ENCODE results near the gene HELZ2. TPM values are rescaled to one million over a fixed set of nuclear protein-coding genes. Genes with fewer than 3 reads are reported as not detected.

The HELZ2 gene
- total RNA-seq, 2 experiments from 2014 or later, result 22.2 to 22.6 TPM

DNA sequence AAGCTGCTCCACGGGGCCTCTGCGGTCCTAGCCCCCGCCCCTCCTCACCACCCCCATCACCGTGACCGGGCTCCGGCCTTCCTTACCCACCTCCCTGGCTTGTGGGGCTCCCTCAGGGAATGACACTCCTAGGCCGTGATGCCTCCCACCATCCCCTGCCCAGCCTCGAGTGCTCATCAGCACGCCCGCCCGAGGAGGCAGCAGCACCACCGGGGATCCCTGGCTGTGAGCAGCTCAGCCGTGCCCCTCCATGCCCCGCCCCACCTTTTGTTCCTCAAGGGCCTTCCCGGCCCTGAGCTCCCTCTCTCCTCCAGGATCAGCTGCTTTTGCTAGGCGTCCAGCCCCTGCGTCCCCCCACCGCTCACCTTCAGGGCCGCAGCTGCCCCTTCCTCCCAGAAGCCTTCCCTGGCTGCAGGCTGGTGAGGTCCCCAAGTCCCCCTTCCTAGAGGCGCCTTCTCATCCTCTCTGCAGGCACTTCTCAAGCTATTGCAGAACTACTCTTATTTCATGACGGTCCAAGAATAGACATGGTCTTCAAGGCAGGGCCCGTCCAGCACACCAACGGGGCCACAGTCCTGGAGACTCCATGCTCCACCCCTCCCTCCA is 17.1 kb downstream of the HELZ2 start:
- H3K27me3 Mint-ChIP-seq, result no peaks in the 10 kb centered on the region
- no peak overlapping the region for H3K4me3 Mint-ChIP-seq
- no peak for DNase-seq
- H3K36me3 Mint-ChIP-seq, result no peaks in the 10 kb centered on the region
- H3K4me1 Mint-ChIP-seq, result peaks cover 10% of the 10 kb centered on the region
- H3K27ac Mint-ChIP-seq, result no peak overlapping the region
- H3K9me3 Mint-ChIP-seq, result no peaks in the 10 kb centered on the region

DNA sequence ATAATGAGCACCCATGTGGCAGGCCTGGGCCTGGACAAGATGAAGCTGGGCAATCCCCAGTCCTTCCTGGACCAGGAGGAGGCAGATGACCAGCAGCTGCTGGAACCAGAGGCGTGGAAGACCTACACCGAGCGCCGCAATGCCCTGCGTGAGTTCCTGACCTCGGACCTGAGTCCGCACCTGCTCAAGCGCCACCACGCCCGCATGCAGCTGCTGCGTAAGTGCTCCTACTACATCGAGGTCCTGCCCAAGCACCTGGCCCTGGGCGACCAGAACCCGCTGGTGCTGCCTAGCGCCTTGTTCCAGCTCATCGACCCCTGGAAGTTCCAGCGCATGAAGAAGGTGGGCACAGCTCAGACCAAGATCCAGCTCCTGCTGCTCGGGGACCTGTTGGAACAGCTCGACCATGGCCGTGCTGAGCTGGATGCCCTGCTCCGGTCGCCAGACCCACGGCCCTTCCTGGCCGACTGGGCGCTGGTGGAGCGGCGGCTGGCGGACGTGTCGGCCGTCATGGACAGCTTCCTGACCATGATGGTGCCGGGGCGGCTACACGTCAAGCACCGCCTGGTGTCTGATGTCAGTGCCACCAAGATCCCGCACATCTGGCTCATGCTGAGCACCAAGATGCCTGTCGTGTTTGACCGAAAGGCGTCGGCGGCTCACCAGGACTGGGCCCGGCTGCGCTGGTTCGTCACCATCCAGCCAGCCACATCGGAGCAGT is 18.2 kb downstream of the HELZ2 start:
- Mint-ChIP-seq H3K27ac (no peak overlapping the region), H3K9me3 (no peaks in the 10 kb centered on the region), H3K27me3 (no peaks in the 10 kb centered on the region), H3K36me3 (no peaks in the 10 kb centered on the region), H3K4me3 (no peak overlapping the region), H3K4me1 (peaks cover 10% of the 10 kb centered on the region)
- no peak for DNase-seq

DNA sequence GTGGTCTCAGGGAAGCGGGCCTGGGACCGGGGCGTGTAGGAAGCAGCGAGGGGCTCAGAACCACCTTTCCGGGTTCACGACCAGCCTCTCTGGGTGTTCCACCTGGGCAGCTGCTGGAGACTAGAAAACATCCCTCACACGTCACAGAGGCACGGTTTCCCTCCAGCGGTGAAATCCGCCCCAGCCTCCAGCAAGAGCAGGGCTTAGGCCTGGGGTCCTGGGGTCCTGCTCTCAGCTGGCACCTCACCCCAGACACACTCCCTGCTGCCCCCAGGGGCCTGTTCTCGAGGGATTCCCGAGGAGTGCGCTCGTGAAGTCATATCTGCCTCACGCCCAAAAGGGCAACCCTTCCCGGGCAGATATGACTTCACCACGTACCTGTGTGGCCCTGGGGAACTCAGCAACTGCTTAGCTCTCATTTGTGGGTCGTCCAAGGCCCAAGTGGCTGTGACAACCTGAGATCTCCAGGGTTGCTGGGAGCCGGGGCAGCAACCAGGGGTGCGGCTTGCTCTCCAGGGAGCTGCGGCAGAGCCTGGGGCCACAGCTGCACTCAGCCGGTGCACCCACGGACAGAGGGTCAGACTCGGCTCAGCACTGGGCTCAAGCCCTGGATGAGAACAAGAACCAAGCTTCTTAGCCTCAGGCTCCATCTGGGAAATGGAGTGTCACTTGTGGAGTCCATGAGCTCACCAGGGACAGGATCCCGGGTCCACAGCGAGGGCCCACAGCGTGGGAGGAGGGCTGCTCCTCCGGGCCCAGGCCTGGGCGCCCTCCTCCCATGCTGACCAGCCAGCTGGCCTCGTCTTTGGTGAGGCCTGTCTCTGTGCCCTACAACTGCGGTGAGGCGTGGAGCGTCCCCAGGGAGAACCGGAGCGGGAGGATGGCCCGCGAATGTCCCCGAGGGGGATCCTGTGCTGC is 19.4 kb downstream of the HELZ2 start:
- Mint-ChIP-seq H3K9me3 (no peaks in the 10 kb centered on the region), H3K27me3 (peaks cover 5% of the 10 kb centered on the region), H3K36me3 (no peaks in the 10 kb centered on the region), H3K4me3 (peak overlapping the region; percentile 64), H3K4me1 (peaks cover 10% of the 10 kb centered on the region), H3K27ac (no peak overlapping the region)
- DNase-seq, result no peak

- Mint-ChIP-seq H3K4me1 (peaks cover 12% of the 10 kb centered on the region), H3K36me3 (no peaks in the 10 kb centered on the region), H3K27me3 (peaks cover 10% of the 10 kb centered on the region), H3K9me3 (no peaks in the 10 kb centered on the region), H3K4me3 (peak within 1 kb of the TSS; percentile 64), H3K27ac (no peak within 1 kb of the TSS)
- peak; percentile 62 for DNase-seq
Measured at GRCh38 chr20:63553933-63554290, 20.1 kb downstream of the HELZ2 start, which contains the start of gene FNDC11. Gene FNDC11 (plus strand): TSS chr20:63554159. CDS start chr20:63555664, 1,505 bp downstream.

DNA sequence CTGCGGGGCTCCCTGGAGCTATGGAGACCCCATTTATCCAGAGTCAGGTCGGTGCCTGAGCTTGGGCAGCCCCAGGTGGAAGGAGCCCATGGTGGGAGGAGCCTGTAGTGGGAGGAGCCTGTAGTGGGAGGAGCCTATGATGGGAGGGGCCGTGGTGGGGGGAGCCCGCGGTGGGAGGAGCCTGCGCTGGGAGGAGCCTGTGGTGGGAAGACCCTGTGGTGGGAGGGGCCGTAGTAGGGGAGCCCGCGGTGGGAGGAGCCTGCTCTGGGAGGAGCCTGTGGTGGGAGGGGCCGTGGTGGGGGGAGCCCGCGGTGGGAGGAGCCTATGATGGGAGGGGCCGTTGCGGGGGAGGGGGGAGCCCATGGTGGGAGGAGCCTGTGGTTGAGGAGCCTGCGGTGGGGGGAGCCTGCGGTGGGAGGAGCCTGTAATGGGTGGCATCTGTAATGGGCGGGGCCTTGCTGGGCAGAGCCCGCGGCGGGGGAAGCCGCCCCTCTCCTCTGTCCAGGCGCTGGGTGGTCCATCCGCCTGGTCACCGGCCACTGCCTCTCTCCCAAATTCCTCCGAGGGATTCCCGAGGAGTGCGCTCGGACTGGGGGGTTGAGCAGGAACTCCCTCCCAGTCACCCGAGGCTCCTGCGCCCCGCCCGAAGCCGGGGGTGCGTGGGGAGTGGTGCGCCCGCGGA is 20.6 kb downstream of the HELZ2 start:
- peaks cover 13% of the 10 kb centered on the region for H3K27me3 Mint-ChIP-seq
- no peaks in the 10 kb centered on the region for H3K9me3 Mint-ChIP-seq
- DNase-seq, result peak; percentile 86
- H3K4me3 Mint-ChIP-seq, result peak overlapping the region; percentile 61
- no peak overlapping the region for H3K27ac Mint-ChIP-seq
- no peaks in the 10 kb centered on the region for H3K36me3 Mint-ChIP-seq
- peaks cover 12% of the 10 kb centered on the region for H3K4me1 Mint-ChIP-seq

DNA sequence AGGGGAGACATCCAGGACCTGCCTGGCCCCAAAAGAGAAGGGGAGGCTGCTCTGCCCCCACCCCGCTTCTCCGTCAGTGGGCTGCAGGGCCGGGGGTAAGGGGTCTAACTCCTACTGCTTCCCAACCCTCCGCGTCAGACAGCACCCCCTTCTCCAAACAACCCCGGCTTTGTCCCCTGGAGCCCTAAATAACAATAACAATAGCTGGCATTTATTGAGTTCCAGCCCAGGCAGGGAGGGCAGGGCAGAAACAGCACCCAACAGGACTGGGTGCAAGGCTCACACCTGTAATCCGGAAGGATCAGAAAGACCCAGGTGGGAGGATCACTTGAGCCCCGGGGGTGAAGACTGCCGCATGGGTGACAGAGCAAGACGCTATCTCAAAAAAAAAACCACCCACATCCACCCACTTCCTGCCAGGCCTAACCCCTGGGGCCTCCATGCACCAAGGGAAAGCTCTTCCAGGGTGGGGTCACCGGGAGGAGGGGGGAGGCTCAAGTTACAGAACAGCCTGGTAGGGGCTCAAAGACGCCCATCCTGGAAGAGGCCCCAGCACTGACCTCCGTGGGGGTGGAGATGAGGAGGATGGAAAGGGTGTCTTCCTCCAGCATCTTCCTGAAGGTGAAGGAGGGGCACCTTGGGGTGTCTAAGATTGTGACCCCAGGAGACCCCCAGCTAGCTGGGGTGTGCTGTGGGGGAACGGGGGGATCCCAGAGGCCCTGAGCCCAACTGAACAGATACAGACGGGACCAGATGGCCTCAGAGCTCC is 21.4 kb downstream of the HELZ2 start:
- H3K4me1 Mint-ChIP-seq, result peaks cover 12% of the 10 kb centered on the region

DNA sequence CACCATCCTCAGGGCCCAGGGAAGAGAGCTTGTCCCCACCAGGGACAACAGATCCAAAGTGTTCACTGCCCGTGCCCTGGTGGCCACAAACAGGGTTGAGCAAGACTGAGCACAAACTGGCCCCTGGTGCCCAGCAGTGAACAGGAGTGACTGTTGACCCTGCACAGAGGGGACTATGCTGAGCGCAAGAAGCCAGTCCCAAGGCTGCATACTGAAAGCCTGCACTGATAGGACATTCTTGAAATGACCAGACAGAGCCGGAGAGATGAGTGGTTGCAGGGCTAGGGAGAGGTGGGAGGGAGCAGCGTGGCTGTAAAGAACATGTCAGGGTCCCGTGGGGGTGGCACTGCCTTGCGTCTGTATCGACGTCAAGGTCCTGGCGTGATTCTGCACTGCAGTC is 23.0 kb downstream of the HELZ2 start:
- Mint-ChIP-seq H3K4me3 (no peak overlapping the region), H3K27ac (no peak overlapping the region)

More for the DNA sequence above, 21.4 kb downstream of the HELZ2 start:
- peak; percentile 48 for DNase-seq
- Mint-ChIP-seq H3K4me3 (peak overlapping the region; percentile 61), H3K27me3 (peaks cover 13% of the 10 kb centered on the region), H3K9me3 (no peaks in the 10 kb centered on the region), H3K36me3 (no peaks in the 10 kb centered on the region), H3K27ac (peak overlapping the region; percentile 43)

DNA sequence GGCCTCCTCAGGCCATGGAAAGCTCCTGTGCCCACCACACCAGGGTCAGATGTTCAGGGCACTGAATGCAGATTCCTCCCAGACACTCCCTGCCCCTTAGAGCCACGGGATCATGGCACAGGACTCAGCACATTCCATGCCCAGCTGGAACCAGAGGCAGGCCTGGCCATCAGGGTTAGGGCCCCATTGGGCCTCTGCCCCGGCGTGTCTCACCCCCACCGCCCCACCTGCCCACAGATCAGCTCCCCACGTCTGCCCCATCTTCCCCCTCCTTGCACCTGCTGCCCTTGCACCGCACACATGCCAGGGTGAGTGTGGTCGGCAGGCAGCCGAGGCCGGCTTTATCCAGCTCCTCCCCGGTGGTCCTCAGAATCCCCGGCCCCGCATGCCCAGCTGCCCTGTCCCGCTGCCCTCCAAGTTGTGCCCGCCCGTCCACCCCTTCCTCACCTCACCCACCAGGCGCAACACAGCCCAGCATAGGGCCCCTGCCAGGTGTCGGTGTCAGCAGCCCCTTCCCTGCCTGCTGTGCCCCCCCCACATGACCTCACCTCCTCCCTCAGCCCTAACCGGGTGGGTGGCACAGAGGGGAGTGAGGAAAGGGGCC is 24.3 kb downstream of the HELZ2 start:
- Mint-ChIP-seq H3K4me3 (no peak overlapping the region), H3K27me3 (peaks cover 13% of the 10 kb centered on the region), H3K36me3 (no peaks in the 10 kb centered on the region), H3K27ac (no peak overlapping the region), H3K4me1 (peaks cover 14% of the 10 kb centered on the region), H3K9me3 (no peaks in the 10 kb centered on the region)
- no peak for DNase-seq

More for the DNA sequence above, 23.0 kb downstream of the HELZ2 start:
- DNase-seq, result no peak
- Mint-ChIP-seq H3K4me1 (peaks cover 12% of the 10 kb centered on the region), H3K36me3 (no peaks in the 10 kb centered on the region), H3K27me3 (peaks cover 13% of the 10 kb centered on the region), H3K9me3 (no peaks in the 10 kb centered on the region)

DNA sequence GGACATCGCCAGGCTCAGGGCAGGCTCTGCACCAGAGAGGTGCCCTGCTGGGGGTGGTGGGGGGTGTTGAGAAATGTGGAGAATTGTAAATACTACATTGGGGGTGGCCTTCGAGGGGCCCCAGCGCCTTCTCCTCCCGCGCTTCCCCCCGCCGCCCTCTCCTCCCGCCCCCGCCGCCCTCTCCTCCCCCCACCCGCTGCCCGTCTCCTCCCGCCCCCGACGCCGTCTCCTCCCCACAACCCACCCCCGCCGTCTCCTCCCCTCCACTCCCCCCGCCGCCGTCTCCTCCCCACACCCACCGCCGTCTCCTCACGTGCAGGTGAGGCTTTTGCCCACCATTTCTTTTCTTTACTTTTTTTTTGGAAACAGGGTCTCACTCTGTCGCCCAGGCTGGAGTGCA is 25.0 kb downstream of the HELZ2 start:
- Mint-ChIP-seq H3K9me3 (no peaks in the 10 kb centered on the region), H3K36me3 (no peaks in the 10 kb centered on the region), H3K27me3 (peaks cover 13% of the 10 kb centered on the region), H3K27ac (no peak overlapping the region), H3K4me3 (no peak overlapping the region), H3K4me1 (peaks cover 14% of the 10 kb centered on the region)
- DNase-seq, result no peak

DNA sequence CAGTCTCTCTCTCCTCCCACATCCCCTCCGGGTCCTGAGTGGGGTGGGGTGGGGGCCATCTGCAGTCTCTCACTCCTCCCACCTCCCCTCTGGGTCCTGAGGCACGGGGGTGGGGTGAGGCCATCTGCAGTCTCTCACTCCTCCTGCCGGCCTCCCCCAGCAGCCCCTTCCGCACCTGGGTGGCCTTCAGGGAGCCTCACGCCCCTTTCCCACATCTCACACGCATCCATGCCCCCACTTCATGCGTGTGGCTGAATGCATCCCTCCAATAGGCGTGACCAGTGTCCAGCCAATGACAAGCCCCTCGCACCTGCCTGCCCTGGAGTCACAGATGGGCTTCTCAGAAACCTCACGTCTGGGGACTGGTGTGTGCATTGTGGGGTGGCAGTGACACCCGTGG is 25.5 kb downstream of the HELZ2 start:
- Mint-ChIP-seq H3K4me3 (no peak overlapping the region), H3K36me3 (no peaks in the 10 kb centered on the region), H3K27ac (no peak overlapping the region), H3K4me1 (peaks cover 14% of the 10 kb centered on the region), H3K9me3 (no peaks in the 10 kb centered on the region), H3K27me3 (peaks cover 13% of the 10 kb centered on the region)
- no peak for DNase-seq

GRCh38 chr20:63547725-63548480 is 26.1 kb downstream of the HELZ2 start, which contains the start of gene SRMS:
Gene SRMS (minus strand): TSS chr20:63547749. CDS start chr20:63547463, 286 bp downstream.
- DNase-seq, result no peak
- Mint-ChIP-seq H3K27ac (no peak within 1 kb of the TSS), H3K4me3 (no peak within 1 kb of the TSS), H3K9me3 (no peaks in the 10 kb centered on the region), H3K27me3 (peaks cover 13% of the 10 kb centered on the region), H3K4me1 (peaks cover 10% of the 10 kb centered on the region), H3K36me3 (no peaks in the 10 kb centered on the region)

- no peaks in the 10 kb centered on the region for H3K9me3 Mint-ChIP-seq
- no peak for DNase-seq
- no peaks in the 10 kb centered on the region for H3K36me3 Mint-ChIP-seq
- peaks cover 13% of the 10 kb centered on the region for H3K27me3 Mint-ChIP-seq
- no peak overlapping the region for H3K4me3 Mint-ChIP-seq
- H3K4me1 Mint-ChIP-seq, result peaks cover 4% of the 10 kb centered on the region
- no peak overlapping the region for H3K27ac Mint-ChIP-seq
Measured at GRCh38 chr20:63546956-63547724, 26.9 kb downstream of the HELZ2 start.

All from activated naive CD8-positive, alpha-beta T cell treated with anti-CD3 and anti-CD28 coated beads for 36 hours (primary cell).